ENCODE measurements around the gene KLHL15. TPM values are rescaled to one million over a fixed set of nuclear protein-coding genes. Genes with fewer than 3 reads are reported as not detected.

KLHL15 gene
- total and polyA plus RNA-seq, 2 of the 13 experiments (the other 11 are each of a cell fraction or from before 2014, with no cell fraction given) = 2.8 to 5.5 TPM

DNA sequence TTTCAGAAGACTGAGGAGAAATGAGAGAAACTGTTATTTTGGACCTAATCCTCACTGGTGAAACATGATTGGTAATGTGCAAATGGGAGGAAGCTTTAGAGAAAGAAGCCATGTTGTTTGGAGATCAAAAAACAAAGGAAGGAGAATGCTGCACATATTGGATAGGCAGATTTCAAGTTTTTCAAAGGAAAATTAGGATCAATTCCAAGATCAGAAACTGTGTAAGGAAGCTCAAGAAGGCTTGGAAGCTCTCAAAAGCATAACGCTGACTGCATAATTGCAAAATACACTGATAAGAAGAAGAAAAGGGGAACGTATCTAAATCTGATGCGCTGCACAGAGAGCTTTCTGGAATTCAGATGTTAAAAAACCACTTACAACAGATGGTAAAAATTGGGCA is 34.6 kb downstream of the KLHL15 start:
- Histone ChIP-seq H2AFZ (ENCODE audit: low read length) (no peak overlapping the region), H3K9ac (ENCODE audit: insufficient read depth, low read depth, low read length) (no peak overlapping the region), H4K20me1 (ENCODE audit: insufficient read depth, low read length) (no peaks in the 10 kb centered on the region), H3K79me2 (ENCODE audit: insufficient read depth, low read length) (no peaks in the 10 kb centered on the region), H3K4me2 (ENCODE audit: low read depth, low read length) (no peak overlapping the region), H3K4me3 (replicated peaks in 1 of 3; ENCODE audit: insufficient read depth in 1 of 3, low read depth in 2 of 3, low read length in 3 of 3) (no peak overlapping the region), H3K36me3 (replicated peaks in 1 of 2; ENCODE audit: control insufficient read depth in 1 of 2, insufficient read depth in 2 of 2, low read length in 2 of 2) (peaks cover 5 to 12% of the 10 kb centered on the region in 2 experiments; a peak in 4 of 5 replicates), H3K4me1 (ENCODE audit: insufficient read depth, low read length) (no peaks in the 10 kb centered on the region), H3K27ac (ENCODE audit: extremely low read length, insufficient read depth, low read length) (no peak overlapping the region), H3K9me3 (ENCODE audit: low read length) (no peaks in the 10 kb centered on the region), H3K27me3 (ENCODE audit: control insufficient read depth in 1 of 2, insufficient read depth in 2 of 2, low read length in 2 of 2) (no peaks in the 10 kb centered on the region)
- no peak for TF ChIP-seq SRSF1 (optimal IDR thresholded peaks at IDR 0.05; ENCODE audit: low read depth, low read length)
- TF ChIP-seq ZNF75D (CRISPR knock-in tag; IDR thresholded peaks at IDR 0.05; ENCODE audit: borderline replicate concordance) = no peak
- TF ChIP-seq, protein P1, sequence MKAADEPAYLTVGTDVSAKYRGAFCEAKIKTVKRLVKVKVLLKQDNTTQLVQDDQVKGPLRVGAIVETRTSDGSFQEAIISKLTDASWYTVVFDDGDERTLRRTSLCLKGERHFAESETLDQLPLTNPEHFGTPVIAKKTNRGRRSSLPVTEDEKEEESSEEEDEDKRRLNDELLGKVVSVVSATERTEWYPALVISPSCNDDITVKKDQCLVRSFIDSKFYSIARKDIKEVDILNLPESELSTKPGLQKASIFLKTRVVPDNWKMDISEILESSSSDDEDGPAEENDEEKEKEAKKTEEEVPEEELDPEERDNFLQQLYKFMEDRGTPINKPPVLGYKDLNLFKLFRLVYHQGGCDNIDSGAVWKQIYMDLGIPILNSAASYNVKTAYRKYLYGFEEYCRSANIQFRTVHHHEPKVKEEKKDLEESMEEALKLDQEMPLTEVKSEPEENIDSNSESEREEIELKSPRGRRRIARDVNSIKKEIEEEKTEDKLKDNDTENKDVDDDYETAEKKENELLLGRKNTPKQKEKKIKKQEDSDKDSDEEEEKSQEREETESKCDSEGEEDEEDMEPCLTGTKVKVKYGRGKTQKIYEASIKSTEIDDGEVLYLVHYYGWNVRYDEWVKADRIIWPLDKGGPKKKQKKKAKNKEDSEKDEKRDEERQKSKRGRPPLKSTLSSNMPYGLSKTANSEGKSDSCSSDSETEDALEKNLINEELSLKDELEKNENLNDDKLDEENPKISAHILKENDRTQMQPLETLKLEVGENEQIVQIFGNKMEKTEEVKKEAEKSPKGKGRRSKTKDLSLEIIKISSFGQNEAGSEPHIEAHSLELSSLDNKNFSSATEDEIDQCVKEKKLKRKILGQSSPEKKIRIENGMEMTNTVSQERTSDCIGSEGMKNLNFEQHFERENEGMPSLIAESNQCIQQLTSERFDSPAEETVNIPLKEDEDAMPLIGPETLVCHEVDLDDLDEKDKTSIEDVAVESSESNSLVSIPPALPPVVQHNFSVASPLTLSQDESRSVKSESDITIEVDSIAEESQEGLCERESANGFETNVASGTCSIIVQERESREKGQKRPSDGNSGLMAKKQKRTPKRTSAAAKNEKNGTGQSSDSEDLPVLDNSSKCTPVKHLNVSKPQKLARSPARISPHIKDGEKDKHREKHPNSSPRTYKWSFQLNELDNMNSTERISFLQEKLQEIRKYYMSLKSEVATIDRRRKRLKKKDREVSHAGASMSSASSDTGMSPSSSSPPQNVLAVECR (CRISPR knock-in tag; IDR thresholded peaks at IDR 0.05; ENCODE audit: borderline replicate concordance) = no peak
- TF ChIP-seq HMG20B (CRISPR knock-in tag; conservative IDR thresholded peaks at IDR 0.05) = no peak
- no peak for TF ChIP-seq TGIF2 (CRISPR knock-in tag; IDR thresholded peaks at IDR 0.05)
- TF ChIP-seq ZNF329 (CRISPR knock-in tag; IDR thresholded peaks at IDR 0.05; ENCODE audit: low read depth) = no peak
- no peak for TF ChIP-seq MATR3 (CRISPR knock-in tag; IDR thresholded peaks at IDR 0.05)
- TF ChIP-seq, protein P2, sequence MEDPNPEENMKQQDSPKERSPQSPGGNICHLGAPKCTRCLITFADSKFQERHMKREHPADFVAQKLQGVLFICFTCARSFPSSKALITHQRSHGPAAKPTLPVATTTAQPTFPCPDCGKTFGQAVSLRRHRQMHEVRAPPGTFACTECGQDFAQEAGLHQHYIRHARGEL (CRISPR knock-in tag; IDR thresholded peaks at IDR 0.05) = no peak
- no peak for TF ChIP-seq POLR2AphosphoS5 (IDR thresholded peaks at IDR 0.05; ENCODE audit: low read depth, low read length)
- TF ChIP-seq ZNF441 (CRISPR knock-in tag; IDR thresholded peaks at IDR 0.05; ENCODE audit: borderline replicate concordance) = no peak
- TF ChIP-seq ZBTB21 (CRISPR knock-in tag; IDR thresholded peaks at IDR 0.05) = no peak
- TF ChIP-seq ZMYM2 (CRISPR knock-in tag; IDR thresholded peaks at IDR 0.05) = no peak
- in situ Hi-C loops (cut with HindIII; ENCODE audit: extremely low pct_ligation_motif_present, low pct_unique_long_range_greater_than_20kb) = no loop called here
- ChIA-PET CTCF (ENCODE audit: low intra/inter-chr PET ratio, low total read pairs) (no interaction called here), POLR2A (no interaction called here)
- BruUV-seq (replicated peaks) = no TSS peak
- FAIRE-seq = no peak
- intact Hi-C loops (cut with micrococcal nuclease; ENCODE audit: unreplicated experiment) = no loop called here
- no peak for ATAC-seq
- DNase-seq (ENCODE audit: low spot score) = no peak
- 95% methylated on average over 3 of the region's 3 CpGs for WGBS (ENCODE audit: low lambda C conversion rate)

Data from HepG2 (cell line).